ENCODE measurements around the gene ZDHHC4. TPM values are rescaled to one million over a fixed set of nuclear protein-coding genes. Genes with fewer than 3 reads are reported as not detected.
A peak's percentile ranks its signal among the peaks of the same experiment; 100 is the strongest.

Gene ZDHHC4
- total and polyA plus RNA-seq, 10 of the 15 experiments (the other 5 are each of a cell fraction or from before 2014, with no cell fraction given): 30.6 to 74.3 (median 35.8) TPM

DNA sequence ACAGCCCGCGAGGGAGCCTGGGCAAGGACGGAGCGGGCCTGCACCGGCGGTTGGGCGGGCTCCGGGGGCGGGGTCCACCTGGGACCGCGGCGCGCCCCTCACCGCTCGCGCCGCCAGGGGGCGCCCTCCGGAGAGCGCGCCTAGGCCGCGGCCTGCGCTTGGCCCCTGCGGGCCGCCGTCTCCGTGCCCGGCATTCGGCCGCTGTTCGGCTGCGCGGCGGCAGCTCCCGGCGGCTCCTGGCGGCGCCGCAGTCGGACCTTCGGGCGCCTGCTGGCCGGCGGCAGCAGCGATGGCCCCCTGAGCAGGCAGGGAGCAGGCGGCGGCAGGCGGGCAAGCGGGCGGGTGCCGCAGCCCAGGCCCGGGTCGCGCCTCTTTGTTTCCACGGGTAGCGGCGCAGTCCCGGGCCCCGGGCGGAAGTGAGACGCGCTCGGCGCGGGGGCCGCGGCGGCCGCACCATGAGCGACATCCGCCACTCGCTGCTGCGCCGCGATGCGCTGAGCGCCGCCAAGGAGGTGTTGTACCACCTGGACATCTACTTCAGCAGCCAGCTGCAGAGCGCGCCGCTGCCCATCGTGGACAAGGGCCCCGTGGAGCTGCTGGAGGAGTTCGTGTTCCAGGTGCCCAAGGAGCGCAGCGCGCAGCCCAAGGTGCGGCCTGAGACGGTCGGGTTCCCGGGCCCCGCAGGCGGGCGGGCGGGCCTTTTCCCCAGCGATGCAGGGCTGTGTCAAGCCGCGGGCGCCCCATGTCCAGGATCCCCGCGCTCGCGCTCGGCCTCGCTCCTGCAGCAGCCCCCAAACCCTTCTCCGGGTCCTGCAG lies 12.8 kb downstream of the ZDHHC4 start, which contains the start of gene INTS15 (continued):
- 0 out of 2 replicates have a peak, but pooled peaks have one; percentile 45 for TF ChIP-seq ZNF207 (IDR thresholded peaks at IDR 0.05; ENCODE audit: borderline replicate concordance)
- peak; percentile 97 for TF ChIP-seq TAF1 (IDR thresholded peaks at IDR 0.05; ENCODE audit: borderline replicate concordance, low read depth, low read length)
- peak in 1 of 2 experiments; percentile 46; a peak in 2 of 4 replicates for TF ChIP-seq SRF (IDR thresholded peaks at IDR 0.05; ENCODE audit: low read depth in 2 of 2, low read length in 2 of 2)
- peak; percentile 63 for TF ChIP-seq NR2C1 (IDR thresholded peaks at IDR 0.05)
- TF ChIP-seq JUNB (IDR thresholded peaks at IDR 0.05): no peak
- TF ChIP-seq SUZ12 (IDR thresholded peaks at IDR 0.05; ENCODE audit: unreplicated experiment): no peak
- no peak for TF ChIP-seq ZNF622 (IDR thresholded peaks at IDR 0.05)
- TF ChIP-seq EGR1 (IDR thresholded peaks at IDR 0.05; ENCODE audit: borderline replicate concordance in 1 of 2, low read depth in 2 of 2, low read length in 2 of 2): peak in 1 of 2 experiments; percentile 79; a peak in 2 of 3 replicates
- TF ChIP-seq ZNF217 (IDR thresholded peaks at IDR 0.05): peak; percentile 88
- no peak for TF ChIP-seq IKZF2 (IDR thresholded peaks at IDR 0.05)
- TF ChIP-seq JUND (IDR thresholded peaks at IDR 0.05; ENCODE audit: low read depth, low read length): no peak
- TF ChIP-seq, protein P1, sequence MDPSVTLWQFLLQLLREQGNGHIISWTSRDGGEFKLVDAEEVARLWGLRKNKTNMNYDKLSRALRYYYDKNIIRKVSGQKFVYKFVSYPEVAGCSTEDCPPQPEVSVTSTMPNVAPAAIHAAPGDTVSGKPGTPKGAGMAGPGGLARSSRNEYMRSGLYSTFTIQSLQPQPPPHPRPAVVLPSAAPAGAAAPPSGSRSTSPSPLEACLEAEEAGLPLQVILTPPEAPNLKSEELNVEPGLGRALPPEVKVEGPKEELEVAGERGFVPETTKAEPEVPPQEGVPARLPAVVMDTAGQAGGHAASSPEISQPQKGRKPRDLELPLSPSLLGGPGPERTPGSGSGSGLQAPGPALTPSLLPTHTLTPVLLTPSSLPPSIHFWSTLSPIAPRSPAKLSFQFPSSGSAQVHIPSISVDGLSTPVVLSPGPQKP (IDR thresholded peaks at IDR 0.05; ENCODE audit: low read depth, low read length): no peak
- peak; percentile 91 for TF ChIP-seq BACH1 (IDR thresholded peaks at IDR 0.05; ENCODE audit: borderline replicate concordance)
- TF ChIP-seq PAX5 (IDR thresholded peaks at IDR 0.05; ENCODE audit: borderline replicate concordance, low read depth, low read length): peak; percentile 50; the same call in 1 of the 2 replicates
- TF ChIP-seq RUNX3 (IDR thresholded peaks at IDR 0.05; ENCODE audit: low read length): peak; percentile 68
- TF ChIP-seq, protein P2, sequence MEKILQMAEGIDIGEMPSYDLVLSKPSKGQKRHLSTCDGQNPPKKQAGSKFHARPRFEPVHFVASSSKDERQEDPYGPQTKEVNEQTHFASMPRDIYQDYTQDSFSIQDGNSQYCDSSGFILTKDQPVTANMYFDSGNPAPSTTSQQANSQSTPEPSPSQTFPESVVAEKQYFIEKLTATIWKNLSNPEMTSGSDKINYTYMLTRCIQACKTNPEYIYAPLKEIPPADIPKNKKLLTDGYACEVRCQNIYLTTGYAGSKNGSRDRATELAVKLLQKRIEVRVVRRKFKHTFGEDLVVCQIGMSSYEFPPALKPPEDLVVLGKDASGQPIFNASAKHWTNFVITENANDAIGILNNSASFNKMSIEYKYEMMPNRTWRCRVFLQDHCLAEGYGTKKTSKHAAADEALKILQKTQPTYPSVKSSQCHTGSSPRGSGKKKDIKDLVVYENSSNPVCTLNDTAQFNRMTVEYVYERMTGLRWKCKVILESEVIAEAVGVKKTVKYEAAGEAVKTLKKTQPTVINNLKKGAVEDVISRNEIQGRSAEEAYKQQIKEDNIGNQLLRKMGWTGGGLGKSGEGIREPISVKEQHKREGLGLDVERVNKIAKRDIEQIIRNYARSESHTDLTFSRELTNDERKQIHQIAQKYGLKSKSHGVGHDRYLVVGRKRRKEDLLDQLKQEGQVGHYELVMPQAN (conservative IDR thresholded peaks at IDR 0.05): peak; percentile 94; the same call in 1 of the 2 replicates
- TF ChIP-seq, protein P3, sequence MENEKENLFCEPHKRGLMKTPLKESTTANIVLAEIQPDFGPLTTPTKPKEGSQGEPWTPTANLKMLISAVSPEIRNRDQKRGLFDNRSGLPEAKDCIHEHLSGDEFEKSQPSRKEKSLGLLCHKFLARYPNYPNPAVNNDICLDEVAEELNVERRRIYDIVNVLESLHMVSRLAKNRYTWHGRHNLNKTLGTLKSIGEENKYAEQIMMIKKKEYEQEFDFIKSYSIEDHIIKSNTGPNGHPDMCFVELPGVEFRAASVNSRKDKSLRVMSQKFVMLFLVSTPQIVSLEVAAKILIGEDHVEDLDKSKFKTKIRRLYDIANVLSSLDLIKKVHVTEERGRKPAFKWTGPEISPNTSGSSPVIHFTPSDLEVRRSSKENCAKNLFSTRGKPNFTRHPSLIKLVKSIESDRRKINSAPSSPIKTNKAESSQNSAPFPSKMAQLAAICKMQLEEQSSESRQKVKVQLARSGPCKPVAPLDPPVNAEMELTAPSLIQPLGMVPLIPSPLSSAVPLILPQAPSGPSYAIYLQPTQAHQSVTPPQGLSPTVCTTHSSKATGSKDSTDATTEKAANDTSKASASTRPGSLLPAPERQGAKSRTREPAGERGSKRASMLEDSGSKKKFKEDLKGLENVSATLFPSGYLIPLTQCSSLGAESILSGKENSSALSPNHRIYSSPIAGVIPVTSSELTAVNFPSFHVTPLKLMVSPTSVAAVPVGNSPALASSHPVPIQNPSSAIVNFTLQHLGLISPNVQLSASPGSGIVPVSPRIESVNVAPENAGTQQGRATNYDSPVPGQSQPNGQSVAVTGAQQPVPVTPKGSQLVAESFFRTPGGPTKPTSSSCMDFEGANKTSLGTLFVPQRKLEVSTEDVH (IDR thresholded peaks at IDR 0.05; ENCODE audit: low read depth, partially characterized antibody): no peak
- TF ChIP-seq POU2F2 (IDR thresholded peaks at IDR 0.05; ENCODE audit: borderline replicate concordance, low read depth, low read length): peak; percentile 62; the same call in 1 of the 3 replicates
- TF ChIP-seq BCL11A (IDR thresholded peaks at IDR 0.05; ENCODE audit: low read depth, low read length): 0 out of 2 replicates have a peak, but pooled peaks have one; percentile 6
- TF ChIP-seq SIX5 (IDR thresholded peaks at IDR 0.05; ENCODE audit: low read depth, low read length, severe bottlenecking): no peak
- peak; percentile 12; the same call in 1 of the 2 replicates for TF ChIP-seq SIN3A (IDR thresholded peaks at IDR 0.05; ENCODE audit: low read depth, low read length)
